Liver (tissue), 9 donors: Measurements from ENCODE around the gene ARHGAP21. TPM values are rescaled to one million over a fixed set of nuclear protein-coding genes. Genes with fewer than 3 reads are reported as not detected.
A peak's percentile ranks its signal among the peaks of the same experiment; 100 is the strongest.
"Not testable (repeated sequence)": the region's sequence is repeated elsewhere in the genome, so short reads cannot be mapped to it uniquely, and the experiment has no call there.

Experiments
- DNase-seq: peaks from one replicate; pipeline ENCODE4 v3.0.0-alpha.2; 2017; ENCODE audit warnings: low spot score
- H3K27ac ChIP-seq, 2 donors: one replicate each; pipeline ENCODE4 v1.7.0; 2013; ENCODE audit warnings: inconsistent platforms in 2 of 2, low read length in 2 of 2, control low read depth in 1 of 2, low read depth in 1 of 2, mild to moderate bottlenecking in 1 of 2
- H3K27me3 ChIP-seq, 4 donors: one replicate each; pipeline versions ENCODE4 v1.6.1 to v1.7.0; 2013; ENCODE audit warnings: low read length in 3 of 4, inconsistent platforms in 1 of 4, mild to moderate bottlenecking in 1 of 4, moderate library complexity in 1 of 4; ENCODE audit not compliant: control insufficient read depth in 4 of 4, insufficient read depth in 4 of 4
- H3K36me3 ChIP-seq, 4 donors: one replicate each; pipeline versions ENCODE4 v1.6.1 to v1.7.0; 2013; ENCODE audit warnings: low read length in 3 of 4, mild to moderate bottlenecking in 3 of 4, low read depth in 1 of 4, moderate library complexity in 1 of 4; ENCODE audit not compliant: control insufficient read depth in 4 of 4, insufficient read depth in 3 of 4
- H3K4me1 ChIP-seq, 4 donors: one replicate each; pipeline versions ENCODE4 v1.6.1 to v1.7.0; 2013; ENCODE audit warnings: low read length in 3 of 4, mild to moderate bottlenecking in 3 of 4, moderate library complexity in 1 of 4; ENCODE audit not compliant: control insufficient read depth in 4 of 4, insufficient read depth in 4 of 4
- H3K4me3 ChIP-seq, 3 donors: one replicate each; pipeline versions ENCODE4 v1.6.1 to v1.7.0; 2013; ENCODE audit warnings: low read length in 3 of 3, control low read depth in 1 of 3, low read depth in 1 of 3, mild to moderate bottlenecking in 1 of 3
- H3K9ac ChIP-seq, 2 donors: one replicate each; pipeline ENCODE4 v1.7.0; 2013; ENCODE audit warnings: low read length in 2 of 2, mild to moderate bottlenecking in 2 of 2, moderate library complexity in 2 of 2, control low read depth in 1 of 2, low read depth in 1 of 2
- H3K9me3 ChIP-seq, 4 donors: one replicate each; pipeline versions ENCODE4 v1.6.1 to v1.7.0; 2013; ENCODE audit warnings: low read length in 3 of 4; ENCODE audit not compliant: control insufficient read depth in 4 of 4
- FOXA1 ChIP-seq: IDR thresholded peaks from 2 replicates; pipeline ENCODE4 v1.6.1; 2016; ENCODE audit warnings: antibody characterized with exemption
- FOXA2 ChIP-seq: IDR thresholded peaks from 2 replicates; pipeline ENCODE4 v1.6.1; 2016; ENCODE audit warnings: antibody characterized with exemption
- GABPA ChIP-seq, 2 donors: IDR thresholded peaks in 1 of 2; conservative IDR thresholded peaks in 1 of 2; 2 replicates each; pipeline ENCODE4 v1.6.1; 2016; ENCODE audit warnings: antibody characterized with exemption in 2 of 2, mild to moderate bottlenecking in 1 of 2, moderate library complexity in 1 of 2
- JUND ChIP-seq, 2 donors: IDR thresholded peaks; 2 replicates each; pipeline ENCODE4 v1.6.1; 2016; ENCODE audit warnings: antibody characterized with exemption in 2 of 2
- NR2F2 ChIP-seq: IDR thresholded peaks from 2 replicates; pipeline ENCODE4 v1.6.1; 2016; ENCODE audit warnings: antibody characterized with exemption
- RAD21 ChIP-seq, 2 donors: IDR thresholded peaks; 2 replicates each; pipeline ENCODE4 v1.6.1; 2016; ENCODE audit warnings: antibody characterized with exemption in 2 of 2, mild to moderate bottlenecking in 2 of 2
- RXRA ChIP-seq, 2 donors: IDR thresholded peaks; 2 replicates each; pipeline ENCODE4 v1.6.1; 2017 to 2018; ENCODE audit warnings: antibody characterized with exemption in 2 of 2, mild to moderate bottlenecking in 1 of 2
- YY1 ChIP-seq: IDR thresholded peaks from 2 replicates; pipeline ENCODE4 v1.6.1; 2016; ENCODE audit warnings: antibody characterized with exemption, mild to moderate bottlenecking
- WGBS: extraction: QIAGEN DNeasy Blood & Tissue Kit; methylation state at CpG from one replicate; pipeline ENCODE4 v1.1.7; 2013; 5-methylcytosine and 5-hydroxymethylcytosine counted together
- polyA plus RNA-seq, 2 donors: library from polyadenylated mRNA; stranded (reverse) in 1 of 2; unstranded in 1 of 2; fragments of 200-250 nt in 1 of 2; fragments of >200 nt in 1 of 2; fragmentation: Nextera tagmentation in 1 of 2; extraction: Ambion mirVana in 1 of 2; gene quantifications; one replicate each; pipeline versions ENCODE4 v1.2.1 to v1.2.3, GENCODE V29; 2013 to 2015
- total RNA-seq, 2 donors: library from RNA; depleted of rRNA; stranded (reverse); fragments of >200 nt; gene quantifications; one replicate each; pipeline ENCODE4 v1.2.3, GENCODE V29; 2014
- TF ChIP-seq, protein P1 (sequence below): IDR thresholded peaks from 2 replicates; pipeline ENCODE4 v1.6.1; 2016; ENCODE audit warnings: antibody characterized with exemption, mild to moderate bottlenecking
- TF ChIP-seq, protein P2 (sequence below): fragments of 150-350 bp; IDR thresholded peaks from 2 replicates; pipeline ENCODE4 v1.5.1; 2017; ENCODE audit warnings: improper control_type of control experiment, low read depth, low read length; ENCODE audit not compliant: missing input control
- donor health status: healthy.
- donor health status: healthy.
- donor health status: healthy.
- donor health status: healthy.
- donor health status: healthy.

The ARHGAP21 gene
- total and polyA plus RNA-seq, 4 donors = 7.8 to 30.6 (median 15.7) TPM

- 58% methylated on average over 2 of the region's 2 CpGs for WGBS
- no peaks in the 10 kb centered on the region for H3K36me3 ChIP-seq
- H3K9me3 ChIP-seq = no peaks in the 10 kb centered on the region
- H3K4me1 ChIP-seq = peaks cover 0 to 7% (median 6%) of the 10 kb centered on the region in 4 donors
- H3K4me3 ChIP-seq = no peak overlapping the region
- no peak for DNase-seq
- H3K9ac ChIP-seq = no peak overlapping the region
- no peaks in the 10 kb centered on the region for H3K27me3 ChIP-seq
- no peak overlapping the region for H3K27ac ChIP-seq
- TF ChIP-seq NR2F2 = no peak
- TF ChIP-seq, protein P1, sequence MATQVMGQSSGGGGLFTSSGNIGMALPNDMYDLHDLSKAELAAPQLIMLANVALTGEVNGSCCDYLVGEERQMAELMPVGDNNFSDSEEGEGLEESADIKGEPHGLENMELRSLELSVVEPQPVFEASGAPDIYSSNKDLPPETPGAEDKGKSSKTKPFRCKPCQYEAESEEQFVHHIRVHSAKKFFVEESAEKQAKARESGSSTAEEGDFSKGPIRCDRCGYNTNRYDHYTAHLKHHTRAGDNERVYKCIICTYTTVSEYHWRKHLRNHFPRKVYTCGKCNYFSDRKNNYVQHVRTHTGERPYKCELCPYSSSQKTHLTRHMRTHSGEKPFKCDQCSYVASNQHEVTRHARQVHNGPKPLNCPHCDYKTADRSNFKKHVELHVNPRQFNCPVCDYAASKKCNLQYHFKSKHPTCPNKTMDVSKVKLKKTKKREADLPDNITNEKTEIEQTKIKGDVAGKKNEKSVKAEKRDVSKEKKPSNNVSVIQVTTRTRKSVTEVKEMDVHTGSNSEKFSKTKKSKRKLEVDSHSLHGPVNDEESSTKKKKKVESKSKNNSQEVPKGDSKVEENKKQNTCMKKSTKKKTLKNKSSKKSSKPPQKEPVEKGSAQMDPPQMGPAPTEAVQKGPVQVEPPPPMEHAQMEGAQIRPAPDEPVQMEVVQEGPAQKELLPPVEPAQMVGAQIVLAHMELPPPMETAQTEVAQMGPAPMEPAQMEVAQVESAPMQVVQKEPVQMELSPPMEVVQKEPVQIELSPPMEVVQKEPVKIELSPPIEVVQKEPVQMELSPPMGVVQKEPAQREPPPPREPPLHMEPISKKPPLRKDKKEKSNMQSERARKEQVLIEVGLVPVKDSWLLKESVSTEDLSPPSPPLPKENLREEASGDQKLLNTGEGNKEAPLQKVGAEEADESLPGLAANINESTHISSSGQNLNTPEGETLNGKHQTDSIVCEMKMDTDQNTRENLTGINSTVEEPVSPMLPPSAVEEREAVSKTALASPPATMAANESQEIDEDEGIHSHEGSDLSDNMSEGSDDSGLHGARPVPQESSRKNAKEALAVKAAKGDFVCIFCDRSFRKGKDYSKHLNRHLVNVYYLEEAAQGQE = no peak
- TF ChIP-seq, protein P2, sequence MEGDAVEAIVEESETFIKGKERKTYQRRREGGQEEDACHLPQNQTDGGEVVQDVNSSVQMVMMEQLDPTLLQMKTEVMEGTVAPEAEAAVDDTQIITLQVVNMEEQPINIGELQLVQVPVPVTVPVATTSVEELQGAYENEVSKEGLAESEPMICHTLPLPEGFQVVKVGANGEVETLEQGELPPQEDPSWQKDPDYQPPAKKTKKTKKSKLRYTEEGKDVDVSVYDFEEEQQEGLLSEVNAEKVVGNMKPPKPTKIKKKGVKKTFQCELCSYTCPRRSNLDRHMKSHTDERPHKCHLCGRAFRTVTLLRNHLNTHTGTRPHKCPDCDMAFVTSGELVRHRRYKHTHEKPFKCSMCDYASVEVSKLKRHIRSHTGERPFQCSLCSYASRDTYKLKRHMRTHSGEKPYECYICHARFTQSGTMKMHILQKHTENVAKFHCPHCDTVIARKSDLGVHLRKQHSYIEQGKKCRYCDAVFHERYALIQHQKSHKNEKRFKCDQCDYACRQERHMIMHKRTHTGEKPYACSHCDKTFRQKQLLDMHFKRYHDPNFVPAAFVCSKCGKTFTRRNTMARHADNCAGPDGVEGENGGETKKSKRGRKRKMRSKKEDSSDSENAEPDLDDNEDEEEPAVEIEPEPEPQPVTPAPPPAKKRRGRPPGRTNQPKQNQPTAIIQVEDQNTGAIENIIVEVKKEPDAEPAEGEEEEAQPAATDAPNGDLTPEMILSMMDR = no peak
- no peak for TF ChIP-seq RAD21 (IDR thresholded peaks at IDR 0.05)
- TF ChIP-seq GABPA (IDR thresholded peaks at IDR 0.05 in 1 of 2, conservative IDR thresholded peaks at IDR 0.05 in 1 of 2) = no peak
Measured at GRCh38 chr10:24762966-24763623, 39.4 kb upstream of the ARHGAP21 start.

- no peak overlapping the region for H3K9ac ChIP-seq
- WGBS = 55% methylated on average over 8 of the region's 8 CpGs
- no peak for DNase-seq
Measured at GRCh38 chr10:24762161-24762924, 38.7 kb upstream of the ARHGAP21 start.

DNA sequence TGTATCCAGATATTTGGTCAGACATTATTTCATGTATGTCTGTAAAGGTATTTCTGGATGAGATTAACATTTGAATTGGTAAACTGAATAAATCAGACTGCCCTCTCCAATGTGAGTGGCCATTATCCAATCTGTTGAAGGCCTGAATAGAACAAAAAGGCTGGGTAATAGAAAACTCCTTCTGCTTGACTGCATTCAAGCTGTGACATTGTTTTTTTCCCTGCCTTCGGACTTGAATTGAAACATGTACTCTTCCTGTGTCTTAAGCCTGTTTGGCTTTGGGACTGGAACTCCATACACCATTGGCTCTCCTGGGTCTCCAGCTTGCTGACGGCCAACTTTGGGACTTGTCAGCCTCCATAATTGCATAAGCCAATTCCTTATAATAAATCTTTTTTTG lies 36.0 kb upstream of the ARHGAP21 start:
- WGBS = 97% methylated on average over 2 of the region's 2 CpGs

More at GRCh38 chr10:24762161-24762924, 38.7 kb upstream of the ARHGAP21 start:
- Histone ChIP-seq H3K9me3 (no peaks in the 10 kb centered on the region), H3K36me3 (no peaks in the 10 kb centered on the region), H3K27me3 (no peaks in the 10 kb centered on the region), H3K4me3 (no peak overlapping the region), H3K27ac (peak overlapping the region in 1 of 2 donors; percentile 16), H3K4me1 (peaks cover 0 to 7% (median 6%) of the 10 kb centered on the region in 4 donors)
- TF ChIP-seq FOXA2 (peak; percentile 76), JUND (IDR thresholded peaks at IDR 0.05) (peak in 1 of 2 donors; percentile 6), YY1 (no peak), RAD21 (IDR thresholded peaks at IDR 0.05) (peak in 1 of 2 donors; percentile 6)

DNA sequence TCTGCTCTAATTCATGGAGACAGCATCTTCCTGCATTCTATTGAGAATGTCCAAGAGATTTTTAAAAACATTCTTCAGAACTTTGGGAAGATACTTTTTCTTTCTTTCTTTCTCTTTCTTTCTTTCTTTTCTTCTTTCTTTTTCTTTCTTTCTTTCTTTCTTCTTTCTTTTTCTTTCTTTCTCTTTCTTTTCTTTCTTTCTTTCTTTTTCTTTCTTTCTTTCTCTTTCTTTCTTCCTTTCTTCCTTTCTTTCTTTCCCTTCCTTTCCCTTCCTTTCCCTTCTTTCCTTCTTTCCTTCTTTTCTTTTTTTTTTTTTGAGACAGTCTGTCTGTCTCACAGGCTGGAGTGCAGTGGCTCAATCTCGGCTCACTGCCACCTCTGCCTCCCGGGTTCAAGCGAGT lies 34.6 kb upstream of the ARHGAP21 start:
- not testable (repeated sequence) for H3K9ac ChIP-seq, H3K4me3 ChIP-seq, H3K36me3 ChIP-seq, H3K9me3 ChIP-seq, DNase-seq, H3K4me1 ChIP-seq, H3K27ac ChIP-seq, H3K27me3 ChIP-seq
- WGBS = 95% methylated on average over 3 of the region's 3 CpGs

More for the DNA sequence above, 36.0 kb upstream of the ARHGAP21 start:
- TF ChIP-seq FOXA1 = no peak
- TF ChIP-seq RXRA (IDR thresholded peaks at IDR 0.05) = no peak
- no peak for TF ChIP-seq YY1
- TF ChIP-seq, protein P2 = no peak
- no peak for DNase-seq
- Histone ChIP-seq H3K4me3 (no peak overlapping the region), H3K27ac (no peak overlapping the region), H3K27me3 (no peaks in the 10 kb centered on the region), H3K9me3 (no peaks in the 10 kb centered on the region), H3K4me1 (peaks cover 0 to 7% (median 6%) of the 10 kb centered on the region in 4 donors), H3K36me3 (no peaks in the 10 kb centered on the region), H3K9ac (no peak overlapping the region)
